Left ventricle myocardium inferior (tissue), 1 donor: ENCODE results near the gene PDF. TPM values are rescaled to one million over a fixed set of nuclear protein-coding genes. Genes with fewer than 3 reads are reported as not detected.
"Not testable (repeated sequence)": the region's sequence is repeated elsewhere in the genome, so short reads cannot be mapped to it uniquely, and the experiment has no call there.

Experiments
- DNase-seq: peaks from one replicate; pipeline ENCODE4 v3.0.0-alpha.2; 2020
- H3K27ac ChIP-seq: fragments of 200-600 bp; replicated peaks from 2 replicates; pipeline ENCODE4 v1.8.0; 2021
- H3K27me3 ChIP-seq: fragments of 200-600 bp; 2 replicates; pipeline ENCODE4 v1.8.0; 2021; ENCODE audit warnings: low read depth
- H3K36me3 ChIP-seq: fragments of 200-600 bp; 2 replicates; pipeline ENCODE4 v1.8.0; 2021
- H3K4me1 ChIP-seq: fragments of 200-600 bp; 2 replicates; pipeline ENCODE4 v1.8.0; 2021
- H3K4me3 ChIP-seq: fragments of 200-600 bp; 2 replicates; pipeline ENCODE4 v1.8.0; 2021; ENCODE audit warnings: mild to moderate bottlenecking, moderate library complexity
- H3K9me3 ChIP-seq: fragments of 200-600 bp; replicated peaks from 2 replicates; pipeline ENCODE4 v1.8.0; 2021
- intact Hi-C: fragments of 100-400 bp; cut with micrococcal nuclease; formaldehyde crosslinking; loops from one replicate; pipeline ENCODE4 v1.11.0; 2022
- total RNA-seq: library from RNA; stranded (reverse); fragmentation: NEBNext Ultra II Directional; extraction: Animal tissue kit (Norgen Biotek cat#: 25700); gene quantifications from one replicate; pipeline ENCODE4 v1.2.1, GENCODE V29; 2021
- TF ChIP-seq, protein P1 (sequence below): fragments of 200-600 bp; IDR thresholded peaks from 2 replicates; pipeline ENCODE4 v1.8.0; 2021; ENCODE audit warnings: antibody characterized with exemption, mild to moderate bottlenecking, borderline replicate concordance
- donor health status: DM: no; HTN: yes; CAD: no; lungs with severe emphysema.

Gene PDF
- total RNA-seq, 1 donor from 2014 or later, result 6.0 TPM

DNA sequence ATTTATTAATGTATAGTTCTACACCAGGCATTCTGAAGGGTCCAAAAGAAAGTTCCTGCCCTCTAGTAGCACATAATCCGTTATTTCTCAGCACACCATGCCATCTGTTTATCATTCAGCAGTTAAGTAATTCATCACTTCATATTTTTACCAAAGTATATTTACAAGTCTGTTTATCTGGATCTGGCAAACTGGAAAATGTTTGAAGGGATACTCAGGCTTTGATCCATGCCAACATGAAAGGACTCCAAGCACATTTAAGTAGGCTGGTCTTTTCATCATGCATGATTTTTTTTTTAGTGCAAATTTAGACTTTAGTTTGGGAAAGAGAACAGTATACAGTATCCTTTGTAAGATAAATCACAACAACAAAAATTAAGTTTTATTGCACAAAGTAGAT, 23.3 kb downstream of the PDF start:
- H3K36me3 ChIP-seq, result peaks cover 10% of the 10 kb centered on the region
- intact Hi-C loops, result no loop called here
- TF ChIP-seq, protein P1, sequence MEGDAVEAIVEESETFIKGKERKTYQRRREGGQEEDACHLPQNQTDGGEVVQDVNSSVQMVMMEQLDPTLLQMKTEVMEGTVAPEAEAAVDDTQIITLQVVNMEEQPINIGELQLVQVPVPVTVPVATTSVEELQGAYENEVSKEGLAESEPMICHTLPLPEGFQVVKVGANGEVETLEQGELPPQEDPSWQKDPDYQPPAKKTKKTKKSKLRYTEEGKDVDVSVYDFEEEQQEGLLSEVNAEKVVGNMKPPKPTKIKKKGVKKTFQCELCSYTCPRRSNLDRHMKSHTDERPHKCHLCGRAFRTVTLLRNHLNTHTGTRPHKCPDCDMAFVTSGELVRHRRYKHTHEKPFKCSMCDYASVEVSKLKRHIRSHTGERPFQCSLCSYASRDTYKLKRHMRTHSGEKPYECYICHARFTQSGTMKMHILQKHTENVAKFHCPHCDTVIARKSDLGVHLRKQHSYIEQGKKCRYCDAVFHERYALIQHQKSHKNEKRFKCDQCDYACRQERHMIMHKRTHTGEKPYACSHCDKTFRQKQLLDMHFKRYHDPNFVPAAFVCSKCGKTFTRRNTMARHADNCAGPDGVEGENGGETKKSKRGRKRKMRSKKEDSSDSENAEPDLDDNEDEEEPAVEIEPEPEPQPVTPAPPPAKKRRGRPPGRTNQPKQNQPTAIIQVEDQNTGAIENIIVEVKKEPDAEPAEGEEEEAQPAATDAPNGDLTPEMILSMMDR, result no peak
- no peaks in the 10 kb centered on the region for H3K27me3 ChIP-seq
- H3K9me3 ChIP-seq, result no peaks in the 10 kb centered on the region
- DNase-seq, result no peak
- H3K4me3 ChIP-seq, result no peak overlapping the region
- H3K4me1 ChIP-seq, result peaks cover 14% of the 10 kb centered on the region
- no peak overlapping the region for H3K27ac ChIP-seq

GRCh38 chr16:69306031-69306430, 24.4 kb downstream of the PDF start:
- DNase-seq, result no peak
- Histone ChIP-seq H3K27ac (no peak overlapping the region), H3K27me3 (no peaks in the 10 kb centered on the region), H3K4me1 (peaks cover 5% of the 10 kb centered on the region), H3K4me3 (no peak overlapping the region), H3K9me3 (no peaks in the 10 kb centered on the region), H3K36me3 (peaks cover 15% of the 10 kb centered on the region)
- TF ChIP-seq, protein P1, result no peak
- intact Hi-C loops, result no loop called here

DNA sequence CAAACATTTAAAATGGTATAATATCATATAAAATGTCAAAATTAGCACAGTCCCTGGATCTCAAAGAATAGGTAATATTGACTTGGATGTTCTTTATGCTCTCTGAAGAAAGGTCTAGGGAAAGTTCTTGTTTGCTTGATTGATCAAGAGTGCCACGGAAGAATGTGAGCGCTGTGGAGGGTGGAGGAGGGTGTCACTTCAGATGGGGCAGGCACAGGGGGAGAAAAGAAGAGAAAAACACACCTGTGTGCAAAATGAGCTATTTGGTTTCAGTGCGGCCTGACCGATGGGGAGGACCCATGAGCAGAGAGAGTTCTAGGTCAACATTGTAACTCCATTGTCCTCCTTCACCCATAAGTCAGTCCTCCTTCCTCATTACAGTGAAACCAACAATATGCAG, 28.1 kb downstream of the PDF start:
- H3K36me3 ChIP-seq, result peaks cover 23% of the 10 kb centered on the region

GRCh38 chr16:69301861-69302260, 28.5 kb downstream of the PDF start:
- H3K36me3 ChIP-seq, result peaks cover 23% of the 10 kb centered on the region
- no peak for DNase-seq
- H3K4me1 ChIP-seq, result no peaks in the 10 kb centered on the region
- no peak overlapping the region for H3K4me3 ChIP-seq
- intact Hi-C loops, result no loop called here
- H3K27me3 ChIP-seq, result no peaks in the 10 kb centered on the region
- TF ChIP-seq, protein P1, result no peak
- H3K27ac ChIP-seq, result no peak overlapping the region
- H3K9me3 ChIP-seq, result no peaks in the 10 kb centered on the region

More for the DNA sequence above, 28.1 kb downstream of the PDF start:
- no peak for DNase-seq
- Histone ChIP-seq H3K9me3 (no peaks in the 10 kb centered on the region), H3K27me3 (no peaks in the 10 kb centered on the region), H3K4me1 (no peaks in the 10 kb centered on the region), H3K27ac (no peak overlapping the region), H3K4me3 (no peak overlapping the region)
- intact Hi-C loops, result no loop called here
- TF ChIP-seq, protein P1, result no peak

- Histone ChIP-seq H3K4me1 (no peaks in the 10 kb centered on the region), H3K4me3 (no peak overlapping the region), H3K27ac (no peak overlapping the region), H3K9me3 (no peaks in the 10 kb centered on the region), H3K36me3 (peaks cover 23% of the 10 kb centered on the region), H3K27me3 (no peaks in the 10 kb centered on the region)
- TF ChIP-seq, protein P1, result no peak
- DNase-seq, result no peak
- intact Hi-C loops, result no loop called here
Observed at GRCh38 chr16:69301187-69301586, 29.2 kb downstream of the PDF start.

DNA sequence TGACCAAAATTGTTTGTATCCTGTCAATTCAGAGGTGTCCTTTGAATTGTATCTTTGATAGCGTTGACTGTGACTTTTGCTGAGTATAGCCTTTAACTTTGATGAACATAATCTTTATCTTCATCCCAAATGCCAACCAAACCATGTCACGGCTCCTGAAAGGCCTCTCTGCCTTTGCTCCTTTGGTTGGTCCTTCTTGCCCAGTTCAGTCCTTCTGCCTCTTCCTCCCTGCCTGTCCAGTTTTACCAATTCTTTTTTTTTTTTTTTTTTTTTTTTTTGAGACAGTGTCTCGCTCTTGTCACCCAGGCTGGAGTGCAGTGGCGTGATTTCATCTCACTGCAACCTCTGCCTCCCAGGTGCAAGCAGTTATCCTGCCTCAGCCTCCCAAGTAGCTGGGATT, 32.1 kb downstream of the PDF start:
- TF ChIP-seq, protein P1, result no peak
- no peak overlapping the region for H3K27ac ChIP-seq
- intact Hi-C loops, result no loop called here
- no peaks in the 10 kb centered on the region for H3K27me3 ChIP-seq
- no peak for DNase-seq
- H3K4me3 ChIP-seq, result no peak overlapping the region
- peaks cover 13% of the 10 kb centered on the region for H3K36me3 ChIP-seq
- no peaks in the 10 kb centered on the region for H3K9me3 ChIP-seq
- no peaks in the 10 kb centered on the region for H3K4me1 ChIP-seq

DNA sequence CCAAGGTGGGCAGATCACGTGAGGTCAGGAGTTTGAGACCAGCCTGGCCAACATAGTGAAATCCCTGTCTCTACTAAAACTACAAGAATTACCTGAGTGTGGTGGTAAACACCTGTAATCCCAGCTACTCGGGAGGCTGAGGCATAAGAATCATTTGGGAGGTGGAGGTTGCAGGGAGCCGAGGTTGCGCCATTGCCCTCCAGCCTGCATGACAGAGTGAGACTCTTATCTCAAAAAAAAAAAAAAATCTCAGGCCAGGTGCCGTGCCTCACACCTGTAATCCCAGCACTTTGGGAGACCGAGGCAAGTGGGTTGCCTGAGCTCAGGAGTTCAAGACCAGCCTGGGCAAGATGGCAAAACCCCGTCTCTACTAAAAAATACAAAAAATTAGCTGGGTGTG, 33.6 kb downstream of the PDF start:
- H3K27me3 ChIP-seq, H3K9me3 ChIP-seq, DNase-seq: not testable (repeated sequence)

More for the DNA sequence above, 33.6 kb downstream of the PDF start:
- intact Hi-C loops, H3K4me1 ChIP-seq, H3K4me3 ChIP-seq, H3K27ac ChIP-seq: not testable (repeated sequence)
- H3K36me3 ChIP-seq, result peaks cover 13% of the 10 kb centered on the region
